Activated naive CD8-positive, alpha-beta T cell treated with anti-CD3 and anti-CD28 coated beads, Interleukin-2, amount 50 U/mL, for 16 hours (primary cell): ENCODE results near the gene IGSF9B.

Experiments
- DNase-seq: peaks from one replicate; pipeline ENCODE4 v3.0.0-alpha.2; 2020; ENCODE audit warnings: low read depth, low spot score

The IGSF9B gene

GRCh38 chr11:133955945-133956421 lies 785 bp downstream of the IGSF9B start:
- no peak for DNase-seq

DNA sequence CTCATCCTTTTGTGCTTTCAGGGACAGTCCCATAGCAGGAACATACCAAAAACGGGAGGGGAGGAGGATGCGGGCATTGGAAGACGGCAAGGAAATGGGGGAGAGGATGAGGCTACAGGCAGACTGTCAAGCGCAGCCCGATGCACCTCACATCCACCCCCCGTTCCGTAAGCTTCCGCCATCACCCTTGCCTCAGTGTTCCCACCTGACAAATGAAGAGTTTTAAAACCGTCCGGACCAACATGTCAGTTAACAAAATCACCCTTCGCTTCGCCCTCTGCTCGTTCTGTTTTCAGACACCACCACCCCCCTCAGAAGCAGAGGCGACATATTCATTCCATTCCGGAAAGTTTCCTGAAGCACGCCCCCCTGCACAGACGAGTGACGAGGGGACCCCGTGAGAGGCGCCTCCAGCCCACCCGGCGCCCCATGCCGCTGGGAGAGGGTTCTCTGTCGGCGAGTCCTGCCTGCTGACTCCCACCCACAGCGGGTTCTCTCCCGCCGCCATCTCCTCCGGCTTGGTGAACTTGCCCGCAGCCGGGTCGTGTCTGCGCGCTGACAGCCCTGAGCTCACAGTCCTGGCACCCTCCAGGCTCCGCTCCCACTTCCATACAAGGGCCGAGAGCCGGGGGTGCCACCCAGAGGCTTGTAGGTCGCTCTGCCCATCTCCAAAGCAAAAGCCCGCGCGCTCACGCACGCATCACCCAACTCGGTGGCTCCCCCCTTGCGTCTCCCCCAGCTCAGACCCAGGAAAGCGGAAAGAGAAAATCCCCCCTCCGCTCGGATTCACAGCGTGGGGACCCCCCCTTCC lies 1.5 kb downstream of the IGSF9B start:
- no peak for DNase-seq

DNA sequence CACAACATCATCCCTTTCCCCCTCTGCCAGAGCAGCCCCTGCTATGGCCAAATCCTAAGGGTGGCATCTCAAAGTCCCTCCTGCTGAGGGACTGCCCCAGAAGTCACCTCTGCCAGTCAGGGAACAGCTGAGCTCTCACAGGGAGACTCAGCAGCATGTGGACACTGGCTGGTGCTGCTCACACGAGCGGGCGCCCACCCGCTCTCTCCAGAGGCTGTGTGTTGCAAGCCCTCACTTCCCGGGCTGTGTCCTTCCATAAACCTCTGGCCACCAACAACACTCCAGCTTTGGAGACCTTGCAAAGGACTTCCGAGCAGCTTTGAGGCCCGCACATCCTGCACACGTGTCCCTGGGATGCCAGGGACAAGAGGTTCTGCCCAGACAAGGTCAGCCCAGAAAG lies 2.8 kb downstream of the IGSF9B start:
- DNase-seq = no peak

GRCh38 chr11:133953547-133953946 lies 3.2 kb downstream of the IGSF9B start:
- DNase-seq = no peak

DNA sequence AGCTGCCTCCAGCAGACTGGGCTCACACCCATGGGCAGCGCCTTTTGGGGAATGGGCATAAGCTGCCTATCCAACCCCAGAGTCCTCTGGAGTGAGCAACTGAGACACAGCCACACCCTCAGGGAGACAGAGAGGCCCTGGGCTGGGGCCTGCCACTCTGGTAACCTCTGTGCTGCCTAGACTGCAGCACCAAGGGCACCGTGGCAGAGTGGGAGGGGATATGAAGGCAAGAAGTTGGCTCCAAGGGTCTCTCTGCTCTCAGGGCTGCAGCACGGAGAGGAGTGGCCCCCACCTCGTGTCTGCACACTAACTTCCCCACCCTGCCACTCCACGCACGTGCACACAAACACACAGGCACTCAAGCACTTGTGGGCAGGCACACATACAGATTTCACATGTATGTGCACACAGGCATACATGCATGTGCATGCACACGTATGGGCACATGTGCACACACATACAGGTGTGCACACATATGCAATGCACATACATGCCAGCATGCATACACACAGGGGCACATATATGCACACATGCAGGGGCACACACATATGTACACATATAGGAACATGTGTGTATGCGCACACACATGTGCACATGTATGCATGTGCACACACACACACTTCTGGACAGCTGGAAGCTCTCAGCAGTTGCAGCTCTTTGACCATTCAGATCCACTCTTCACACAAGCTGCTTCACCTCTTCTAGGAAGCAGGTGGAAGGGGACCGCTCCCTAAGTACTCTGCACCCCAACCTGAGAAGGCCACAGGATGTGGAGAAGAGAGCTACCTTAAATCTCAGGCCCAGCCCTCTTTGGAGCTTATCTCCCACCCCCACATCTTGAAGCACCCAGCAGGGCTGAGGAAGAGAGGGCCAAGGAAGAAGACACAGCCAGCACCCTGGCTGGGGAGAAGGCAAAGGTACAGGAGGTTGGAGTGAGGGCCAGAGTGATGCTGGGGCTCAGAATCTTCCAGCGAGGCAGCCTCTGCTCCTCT lies 4.3 kb downstream of the IGSF9B start:
- DNase-seq = no peak

GRCh38 chr11:133951327-133952198 lies 5.2 kb downstream of the IGSF9B start:
- DNase-seq = no peak

GRCh38 chr11:133950874-133951326 lies 5.9 kb downstream of the IGSF9B start:
- no peak for DNase-seq

- no peak for DNase-seq
Observed at GRCh38 chr11:133950421-133950820, 6.3 kb downstream of the IGSF9B start.

DNA sequence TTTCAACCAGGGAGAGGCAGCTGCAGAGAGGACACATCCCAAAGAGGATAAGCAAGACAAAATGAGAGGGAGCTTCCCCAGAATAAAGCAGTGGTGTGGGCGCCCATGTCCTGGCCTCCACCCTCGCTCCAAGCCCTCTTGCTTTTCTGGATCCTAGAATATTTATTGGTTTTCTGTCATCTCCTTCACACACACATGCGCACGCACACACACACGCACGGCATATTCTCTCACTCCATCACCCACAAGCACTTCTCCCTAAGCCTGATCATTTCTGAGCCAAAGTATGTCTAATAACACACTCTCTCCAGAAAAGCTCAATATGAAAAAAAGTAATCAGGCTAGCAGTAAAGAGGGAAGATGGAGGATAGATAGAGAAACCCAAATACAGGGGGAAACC lies 7.6 kb downstream of the IGSF9B start:
- DNase-seq = no peak

- DNase-seq = no peak
Observed at GRCh38 chr11:133948711-133949110, 8.1 kb downstream of the IGSF9B start.

DNA sequence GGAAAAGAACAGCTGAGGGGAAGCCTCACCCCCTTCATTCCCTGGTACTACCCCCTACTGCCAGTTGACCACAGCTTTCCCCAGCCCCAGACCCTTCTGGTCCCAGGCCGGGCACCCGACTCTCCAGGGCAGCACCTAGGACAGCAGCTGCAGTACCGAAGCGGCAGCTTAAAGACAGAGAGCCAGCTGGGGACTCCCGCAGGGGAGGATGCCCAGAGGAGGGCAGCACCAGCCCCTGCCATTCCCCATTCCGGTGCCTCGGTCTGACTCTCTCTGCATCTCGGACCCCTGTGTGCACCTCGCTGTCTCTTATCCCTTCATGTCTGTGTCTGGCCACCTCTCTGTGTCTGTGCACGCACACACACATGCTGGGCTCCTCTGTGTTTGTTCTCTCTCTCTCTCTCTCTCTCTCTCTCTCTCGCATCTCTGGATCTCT lies 9.4 kb downstream of the IGSF9B start:
- DNase-seq = no peak

DNA sequence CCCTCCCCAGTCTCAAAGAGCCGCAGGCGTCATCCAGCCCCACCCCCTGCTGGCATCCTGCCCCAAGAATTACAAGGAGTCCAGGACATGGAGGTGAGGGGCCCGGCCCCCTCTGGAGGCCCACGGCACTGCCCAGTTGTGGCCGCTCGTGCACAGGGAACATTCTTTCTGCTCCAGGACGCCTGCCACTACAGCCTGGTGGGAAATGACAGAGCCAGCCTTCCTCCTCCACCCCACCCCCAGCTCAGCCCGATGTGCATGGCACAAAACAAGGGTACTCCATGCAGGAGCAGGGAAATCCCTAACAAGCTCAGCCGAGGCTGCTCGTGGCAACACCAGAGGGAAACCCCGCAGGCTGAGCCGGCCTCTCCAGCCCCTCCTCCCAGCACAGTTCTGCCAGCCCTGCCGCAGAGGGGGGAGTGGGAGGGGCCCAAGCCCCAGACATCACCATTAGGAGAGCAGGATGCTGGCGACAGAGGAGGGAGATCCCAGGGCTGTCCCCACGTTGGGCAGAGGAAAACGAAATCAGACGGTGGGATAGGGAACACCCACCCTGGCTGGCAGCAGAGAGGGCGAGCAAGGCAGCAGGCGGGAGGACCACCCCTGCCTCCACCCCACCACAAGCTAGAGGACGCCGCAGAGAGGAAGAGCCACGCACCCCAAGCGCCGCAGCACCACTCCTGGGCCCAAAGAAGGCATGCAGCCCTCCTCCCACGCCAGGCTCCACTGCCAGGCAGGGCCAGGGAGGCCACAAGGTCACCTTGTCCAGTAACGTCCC lies 10.0 kb downstream of the IGSF9B start:
- no peak for DNase-seq

DNA sequence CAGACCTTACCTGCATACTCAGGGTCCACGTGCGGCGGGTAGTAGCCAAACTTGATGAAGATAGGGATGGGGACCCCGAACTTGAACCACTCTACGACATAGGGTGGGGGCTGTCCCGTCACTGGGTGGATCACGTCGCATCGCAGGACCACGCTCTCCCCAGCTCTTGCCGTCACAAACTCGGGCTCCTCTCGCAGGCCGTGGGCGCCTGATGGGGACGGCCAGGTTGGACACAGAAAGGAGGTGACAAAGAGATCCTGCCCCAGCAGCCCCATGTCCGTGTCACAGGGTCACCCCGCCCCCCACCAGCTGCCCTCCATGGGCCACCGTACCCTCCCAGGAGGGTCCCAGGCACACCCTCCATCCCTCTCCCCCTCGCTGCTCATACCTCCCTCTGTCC lies 10.7 kb downstream of the IGSF9B start:
- DNase-seq = no peak

DNA sequence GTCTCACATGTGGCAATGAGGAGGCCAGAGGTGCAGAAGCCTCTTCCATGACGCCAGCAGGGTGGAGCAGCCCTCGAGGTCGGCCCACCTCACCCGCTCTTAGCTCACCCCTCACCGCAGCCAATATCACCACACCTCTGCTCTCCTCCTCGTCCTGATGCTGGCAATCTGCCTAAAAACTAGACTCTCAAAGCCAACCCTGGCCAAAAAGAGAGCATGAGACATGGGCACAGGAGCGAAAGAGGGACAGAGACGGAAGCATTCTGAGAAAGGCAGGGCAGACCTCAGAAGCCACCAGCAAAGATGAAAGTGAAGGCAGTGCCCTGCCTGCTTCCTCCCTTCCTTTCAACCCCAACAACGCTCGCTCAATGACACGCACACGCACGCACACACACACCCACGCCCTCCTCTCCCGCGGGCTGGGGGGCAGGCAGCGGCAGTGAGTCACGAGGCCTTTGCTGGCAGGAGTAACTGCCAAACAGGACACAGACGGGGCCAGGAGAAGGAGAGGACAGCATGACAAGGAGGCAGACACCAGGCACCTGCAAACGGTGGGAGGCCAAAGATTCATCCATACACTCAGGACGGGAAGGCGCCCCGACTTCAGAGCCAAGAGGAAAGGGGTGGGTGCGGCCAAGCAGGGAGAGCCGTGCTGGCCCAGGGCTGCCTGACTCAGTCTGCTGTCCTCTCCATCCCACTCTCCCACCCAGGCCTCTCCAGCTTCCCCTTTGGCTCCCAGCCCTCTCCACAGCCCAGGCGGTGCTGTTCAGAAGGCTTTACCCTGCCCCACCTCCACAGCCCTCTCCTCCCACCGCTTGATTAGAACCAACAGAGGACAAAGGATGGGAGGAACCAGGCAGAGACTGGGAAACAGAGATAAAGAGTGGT lies 11.4 kb downstream of the IGSF9B start:
- DNase-seq = peak; percentile 78

- no peak for DNase-seq
Observed at GRCh38 chr11:133943950-133944698, 12.6 kb downstream of the IGSF9B start.

DNA sequence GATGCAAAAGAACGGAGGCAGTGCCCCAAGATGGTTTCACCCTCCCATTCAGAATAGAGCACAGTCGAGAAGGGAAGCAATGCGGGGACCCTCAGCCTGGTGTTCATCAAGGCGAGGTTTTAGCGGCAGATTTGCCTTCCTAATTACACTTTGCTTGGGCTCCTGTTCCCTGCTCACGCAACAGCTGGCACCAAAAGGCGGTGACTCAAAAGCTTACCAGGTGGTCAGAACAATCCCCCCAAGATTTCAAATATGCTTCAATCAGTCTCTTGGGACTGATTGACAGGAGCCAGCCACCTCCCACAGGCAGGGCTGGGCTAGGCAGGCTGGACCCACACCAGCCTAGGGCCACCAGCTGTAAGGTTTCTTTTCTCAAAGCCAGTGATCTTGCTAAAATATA lies 14.2 kb downstream of the IGSF9B start:
- no peak for DNase-seq

DNA sequence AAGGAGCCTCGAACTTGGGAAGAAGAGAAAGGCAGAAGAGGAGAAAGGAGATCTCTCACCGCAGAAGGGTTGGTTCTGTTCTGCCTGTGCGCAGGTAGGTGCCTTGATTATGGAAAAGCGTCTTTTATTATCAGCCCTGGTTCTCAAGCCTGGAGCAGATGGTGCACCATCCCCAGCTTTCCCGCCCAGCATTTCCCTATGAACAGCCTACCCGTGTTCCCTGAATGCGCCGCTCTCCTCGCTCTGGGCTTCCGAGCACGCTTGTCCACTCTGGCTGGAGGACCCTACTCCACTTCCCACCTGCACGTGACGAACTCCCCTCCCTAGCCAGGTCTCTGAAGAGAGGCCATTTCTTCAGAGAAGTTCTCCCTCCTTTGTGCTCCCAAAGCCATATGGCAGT lies 15.2 kb downstream of the IGSF9B start:
- no peak for DNase-seq

DNA sequence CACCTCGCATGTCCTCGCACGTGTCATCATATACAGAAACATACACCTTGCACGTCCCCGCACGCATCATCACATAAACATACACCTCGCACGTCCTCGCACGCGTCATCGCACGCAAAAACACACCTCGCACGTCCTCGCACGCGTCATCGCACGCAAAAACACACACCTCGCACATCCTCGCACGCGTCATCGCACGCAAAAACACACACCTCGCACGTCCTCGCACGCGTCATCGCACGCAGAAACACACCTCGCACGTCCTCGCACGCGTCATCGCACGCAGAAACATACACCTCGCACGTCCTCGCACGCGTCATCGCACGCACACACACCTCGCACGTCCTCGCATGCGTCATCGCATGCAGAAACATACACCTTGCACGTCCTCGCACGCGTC lies 16.7 kb downstream of the IGSF9B start:
- DNase-seq = no peak

DNA sequence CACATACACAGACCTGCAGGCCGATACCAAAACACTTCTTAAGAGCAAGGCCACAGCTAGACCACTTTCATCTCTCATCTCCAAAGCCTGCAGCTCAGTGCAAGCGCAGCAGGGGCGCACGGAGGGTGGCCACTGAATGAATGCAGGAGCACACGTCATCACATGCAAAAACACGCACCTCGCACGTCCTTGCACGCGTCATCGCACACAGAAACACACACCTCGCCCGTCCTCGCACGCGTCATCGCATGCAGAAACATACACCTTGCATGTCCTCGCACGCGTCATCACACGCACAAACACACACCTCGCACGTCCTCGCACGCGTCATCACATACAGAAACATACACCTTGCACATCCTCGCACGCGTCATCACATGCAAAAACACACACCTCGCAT lies 17.2 kb downstream of the IGSF9B start:
- no peak for DNase-seq
